HG03039 (cell line): ENCODE data around the gene ZFP62.
A peak's percentile ranks its signal among the peaks of the same experiment; 100 is the strongest.

ENCODE experiments used
- ATAC-seq: cut with Tn5 transposase; IDR thresholded peaks from one replicate; pipeline ENCODE4 v1.9.1; 2021; ENCODE audit warnings: mild to moderate bottlenecking, moderate library complexity; ENCODE audit not compliant: unreplicated experiment

The ZFP62 gene

GRCh38 chr5:180869587-180869986, 8.5 kb upstream of the ZFP62 start:
- ATAC-seq: no peak

- ATAC-seq: no peak
These were observed 7.9 kb upstream of the ZFP62 start for GRCh38 chr5:180868960-180869359.

GRCh38 chr5:180866985-180867384, 5.9 kb upstream of the ZFP62 start:
- ATAC-seq: no peak

- ATAC-seq: no peak
These were observed 5.1 kb upstream of the ZFP62 start for GRCh38 chr5:180865981-180866695.

- ATAC-seq: no peak
These were observed 1.6 kb upstream of the ZFP62 start for GRCh38 chr5:180862645-180863044.

- peak; percentile 24 for ATAC-seq
These were observed 696 bp downstream of the ZFP62 start for GRCh38 chr5:180860273-180860886.

- ATAC-seq: no peak
These were observed 2.5 kb downstream of the ZFP62 start for GRCh38 chr5:180858586-180858985.

- ATAC-seq: no peak
These were observed 7.3 kb downstream of the ZFP62 start for GRCh38 chr5:180853848-180854176.

GRCh38 chr5:180853121-180853847, 7.8 kb downstream of the ZFP62 start:
- ATAC-seq: no peak

GRCh38 chr5:180852495-180852894, 8.6 kb downstream of the ZFP62 start:
- no peak for ATAC-seq

- ATAC-seq: no peak
These were observed 10.5 kb downstream of the ZFP62 start for GRCh38 chr5:180850434-180851078.

- no peak for ATAC-seq
These were observed 11.2 kb downstream of the ZFP62 start for GRCh38 chr5:180849827-180850226.

GRCh38 chr5:180848878-180849277, 12.2 kb downstream of the ZFP62 start:
- no peak for ATAC-seq

- ATAC-seq: no peak
These were observed 12.8 kb downstream of the ZFP62 start for GRCh38 chr5:180848265-180848664.

- ATAC-seq: no peak
These were observed 14.1 kb downstream of the ZFP62 start for GRCh38 chr5:180847026-180847425.

GRCh38 chr5:180844858-180845257, 16.2 kb downstream of the ZFP62 start:
- no peak for ATAC-seq

- no peak for ATAC-seq
These were observed 16.6 kb downstream of the ZFP62 start for GRCh38 chr5:180844432-180844831.

GRCh38 chr5:180839935-180840334, 21.1 kb downstream of the ZFP62 start:
- ATAC-seq: no peak

- ATAC-seq: no peak
These were observed 21.8 kb downstream of the ZFP62 start for GRCh38 chr5:180839227-180839626.

- ATAC-seq: no peak
These were observed 23.6 kb downstream of the ZFP62 start for GRCh38 chr5:180837478-180837877.

- ATAC-seq: peak; percentile 40
These were observed 28.4 kb downstream of the ZFP62 start for GRCh38 chr5:180832638-180833068.
